Measurements from ENCODE around the gene NELFB. TPM values are rescaled to one million over a fixed set of nuclear protein-coding genes. Genes with fewer than 3 reads are reported as not detected.
A peak's percentile ranks its signal among the peaks of the same experiment; 100 is the strongest.

Gene NELFB
- total and polyA plus RNA-seq, 9 of the 15 experiments (the other 6 are each of a cell fraction or from before 2014, with no cell fraction given), result 0.24 to 84.0 (median 29.7) TPM

GRCh38 chr9:137254624-137255447 is at the start of gene NELFB (continued):
- TF ChIP-seq ZNF511 (CRISPR knock-in tag; IDR thresholded peaks at IDR 0.05), result peak; percentile 45
- TF ChIP-seq RUNX1 (IDR thresholded peaks at IDR 0.05; ENCODE audit: low read depth), result no peak
- no peak for TF ChIP-seq ZBTB8A (IDR thresholded peaks at IDR 0.05; ENCODE audit: partially characterized antibody)
- TF ChIP-seq FIP1L1 (IDR thresholded peaks at IDR 0.05; ENCODE audit: low read depth, low read length, poor library complexity, severe bottlenecking), result peak; percentile 86
- TF ChIP-seq ZSCAN32 (CRISPR knock-in tag; IDR thresholded peaks at IDR 0.05), result no peak
- no peak for TF ChIP-seq PTTG1 (tag; IDR thresholded peaks at IDR 0.05; ENCODE audit: low read depth)
- TF ChIP-seq RBM22 (IDR thresholded peaks at IDR 0.05; ENCODE audit: low read depth, low read length, poor library complexity, severe bottlenecking), result no peak
- no peak for TF ChIP-seq SMAD3 (CRISPR knock-in tag; conservative IDR thresholded peaks at IDR 0.05)
- TF ChIP-seq EGR1 (conservative IDR thresholded peaks at IDR 0.05), result peak; percentile 79
- peak; percentile 46; the same call in 1 of the 2 replicates for TF ChIP-seq FOXP1 (CRISPR knock-in tag; IDR thresholded peaks at IDR 0.05)
- TF ChIP-seq IRF2 (CRISPR knock-in tag; IDR thresholded peaks at IDR 0.05), result 0 out of 2 replicates have a peak, but pooled peaks have one; percentile 32
- TF ChIP-seq GABPB1 (CRISPR knock-in tag; IDR thresholded peaks at IDR 0.05), result peak; percentile 93
- no peak for TF ChIP-seq ZKSCAN3 (CRISPR knock-in tag; IDR thresholded peaks at IDR 0.05)
- peak; percentile 84 for TF ChIP-seq PCBP1 (IDR thresholded peaks at IDR 0.05; ENCODE audit: low read depth, low read length, poor library complexity, severe bottlenecking)
- peak; percentile 52 for TF ChIP-seq MEIS2 (IDR thresholded peaks at IDR 0.05; ENCODE audit: partially characterized antibody)
- TF ChIP-seq ZNF124 (CRISPR knock-in tag; IDR thresholded peaks at IDR 0.05), result peak; percentile 79; the same call in 1 of the 2 replicates
- TF ChIP-seq PRMT5 (CRISPR knock-in tag; IDR thresholded peaks at IDR 0.05), result 0 out of 2 replicates have a peak, but pooled peaks have one; percentile 50
- TF ChIP-seq NONO (IDR thresholded peaks at IDR 0.05; ENCODE audit: low read depth in 2 of 2, low read length in 1 of 2), result peak in 1 of 2 experiments; percentile 88; a peak in 2 of 4 replicates
- TF ChIP-seq PHB (CRISPR knock-in tag; IDR thresholded peaks at IDR 0.05), result 0 out of 2 replicates have a peak, but pooled peaks have one; percentile 84
- TF ChIP-seq ZFPM2 (CRISPR knock-in tag; IDR thresholded peaks at IDR 0.05), result no peak
- no peak for TF ChIP-seq THRB (CRISPR knock-in tag; conservative IDR thresholded peaks at IDR 0.05)
- TF ChIP-seq HMG20A (CRISPR knock-in tag; conservative IDR thresholded peaks at IDR 0.05), result no peak
- peak; percentile 97 for TF ChIP-seq ELF1 (tag; IDR thresholded peaks at IDR 0.05)
- peak; percentile 75 for TF ChIP-seq HMGN3 (IDR thresholded peaks at IDR 0.05; ENCODE audit: borderline replicate concordance, extremely low read depth, insufficient read length, low read depth, low read length)
- TF ChIP-seq EP400 (IDR thresholded peaks at IDR 0.05), result no peak; the same call in 1 of the 2 replicates
- no peak for TF ChIP-seq DACH1 (IDR thresholded peaks at IDR 0.05; ENCODE audit: partially characterized antibody)
- TF ChIP-seq ELF2 (CRISPR knock-in tag; IDR thresholded peaks at IDR 0.05), result peak; percentile 91; the same call in 1 of the 2 replicates
- TF ChIP-seq ZBTB1 (CRISPR knock-in tag; IDR thresholded peaks at IDR 0.05; ENCODE audit: borderline replicate concordance, low read depth), result peak; percentile 98
- TF ChIP-seq ZNF282 (CRISPR knock-in tag; IDR thresholded peaks at IDR 0.05), result peak; percentile 84
